Prostate gland (tissue), 2 donors: ENCODE results near the gene BRINP2.

Experiments used
- POLR2A ChIP-seq: fragments of 450-650 bp; IDR thresholded peaks from one replicate; pipeline ENCODE4 v1.6.1; 2016; ENCODE audit warnings: antibody characterized with exemption, mild to moderate bottlenecking
- POLR2AphosphoS5 ChIP-seq: sonication (generic); formaldehyde crosslinking; IDR thresholded peaks from one replicate; pipeline ENCODE4 v1.6.1; 2017; ENCODE audit warnings: antibody characterized with exemption
- TF ChIP-seq, protein P1 (sequence below), 4 experiments: fragments of 200-600 bp in 2 of 4; fragments of 450-650 bp in 2 of 4; sonication (generic) in 2 of 4; IDR thresholded peaks; 1 replicate in 3 of 4; 2 replicates in 1 of 4; pipeline ENCODE4 v1.5.1; 2016 to 2019; ENCODE audit warnings: antibody characterized with exemption in 4 of 4, mild to moderate bottlenecking in 2 of 4, moderate library complexity in 2 of 4

DNA sequence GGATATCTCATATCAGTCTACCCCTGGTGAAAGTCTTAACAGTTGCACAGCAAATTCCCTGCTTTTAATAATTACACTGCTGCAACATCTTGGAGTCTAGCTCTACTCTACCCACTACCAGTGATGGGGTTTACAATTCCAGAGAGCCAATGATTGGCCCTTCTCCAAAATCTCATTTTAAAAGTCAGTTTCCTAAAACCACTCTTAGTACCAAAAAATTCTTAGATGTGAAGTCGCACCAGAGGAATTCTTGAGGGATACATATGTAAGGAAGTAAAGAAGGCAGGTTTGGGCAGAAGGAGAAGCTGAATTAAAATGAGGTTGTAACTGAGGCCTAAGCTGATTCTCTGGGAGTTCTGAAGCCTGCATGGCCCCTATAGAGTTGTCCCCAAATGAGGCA, 129.7 kb downstream of the BRINP2 start:
- TF ChIP-seq POLR2A (no peak), POLR2AphosphoS5 (no peak)
- TF ChIP-seq, protein P1, sequence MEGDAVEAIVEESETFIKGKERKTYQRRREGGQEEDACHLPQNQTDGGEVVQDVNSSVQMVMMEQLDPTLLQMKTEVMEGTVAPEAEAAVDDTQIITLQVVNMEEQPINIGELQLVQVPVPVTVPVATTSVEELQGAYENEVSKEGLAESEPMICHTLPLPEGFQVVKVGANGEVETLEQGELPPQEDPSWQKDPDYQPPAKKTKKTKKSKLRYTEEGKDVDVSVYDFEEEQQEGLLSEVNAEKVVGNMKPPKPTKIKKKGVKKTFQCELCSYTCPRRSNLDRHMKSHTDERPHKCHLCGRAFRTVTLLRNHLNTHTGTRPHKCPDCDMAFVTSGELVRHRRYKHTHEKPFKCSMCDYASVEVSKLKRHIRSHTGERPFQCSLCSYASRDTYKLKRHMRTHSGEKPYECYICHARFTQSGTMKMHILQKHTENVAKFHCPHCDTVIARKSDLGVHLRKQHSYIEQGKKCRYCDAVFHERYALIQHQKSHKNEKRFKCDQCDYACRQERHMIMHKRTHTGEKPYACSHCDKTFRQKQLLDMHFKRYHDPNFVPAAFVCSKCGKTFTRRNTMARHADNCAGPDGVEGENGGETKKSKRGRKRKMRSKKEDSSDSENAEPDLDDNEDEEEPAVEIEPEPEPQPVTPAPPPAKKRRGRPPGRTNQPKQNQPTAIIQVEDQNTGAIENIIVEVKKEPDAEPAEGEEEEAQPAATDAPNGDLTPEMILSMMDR (IDR thresholded peaks at IDR 0.05), result no peak
